ENCODE results near the gene MRPL34. TPM values are rescaled to one million over a fixed set of nuclear protein-coding genes. Genes with fewer than 3 reads are reported as not detected.

Gene MRPL34
- total RNA-seq, 4 donors from 2014 or later, result 95.8 to 311 (median 149) TPM

DNA sequence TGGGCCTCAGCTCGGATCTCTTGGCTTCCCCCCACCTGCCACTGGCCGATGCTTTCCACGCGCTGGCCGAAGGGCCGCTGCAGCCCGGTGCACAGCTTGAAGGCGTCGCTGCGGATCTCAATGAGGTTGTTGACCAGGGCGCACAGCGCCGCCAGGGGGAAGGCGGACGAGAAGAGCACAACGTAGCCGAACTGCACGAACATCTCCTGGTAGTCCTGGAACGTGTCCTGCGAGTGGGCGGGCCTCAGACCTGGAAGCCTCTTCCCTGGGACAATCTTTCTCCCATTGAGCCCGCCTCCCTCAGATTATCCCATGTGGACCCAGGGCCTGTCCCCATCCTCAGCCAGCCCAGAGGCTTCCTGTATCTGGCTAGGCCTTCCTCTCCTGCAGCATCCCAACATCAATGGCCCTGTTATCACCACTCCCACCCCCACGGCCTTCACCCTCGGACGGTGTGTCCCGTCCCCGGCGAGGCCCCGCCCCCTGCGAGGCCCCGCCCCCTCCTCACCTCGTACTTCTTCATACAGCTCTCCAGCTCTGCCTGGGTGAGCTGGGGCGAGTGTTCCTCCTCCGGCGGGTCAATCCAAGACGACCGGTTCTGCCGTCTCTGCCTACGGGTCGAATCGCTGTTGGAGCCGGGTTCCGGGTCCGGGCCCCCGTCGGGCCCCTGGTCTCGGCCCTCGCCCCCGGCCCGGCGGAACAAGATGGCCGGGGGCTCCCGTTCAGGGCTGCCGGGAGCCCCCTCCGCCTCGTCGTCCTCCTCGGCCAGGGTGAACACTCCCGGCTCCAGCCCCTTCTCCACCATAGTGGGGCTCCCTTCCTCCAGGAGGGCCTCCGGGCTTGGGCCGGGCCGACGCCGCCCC lies 22.2 kb downstream of the MRPL34 start:
- DNase-seq, result peak; percentile 96
- Histone ChIP-seq H3K9me3 (no peaks in the 10 kb centered on the region), H3K4me3 (replicated peaks in 1 of 3) (peak overlapping the region in 1 of 3 donors; percentile 32), H3K36me3 (no peaks in the 10 kb centered on the region), H3K27ac (peak overlapping the region; percentile 54 to 72 (median 58)), H3K4me1 (peaks cover 10 to 22% of the 10 kb centered on the region in 2 donors), H3K27me3 (no peaks in the 10 kb centered on the region)
- WGBS, 2 donors, result 15 to 20% methylated on average over 12 to 51 of the region's 64 CpGs
- TF ChIP-seq, protein P1, sequence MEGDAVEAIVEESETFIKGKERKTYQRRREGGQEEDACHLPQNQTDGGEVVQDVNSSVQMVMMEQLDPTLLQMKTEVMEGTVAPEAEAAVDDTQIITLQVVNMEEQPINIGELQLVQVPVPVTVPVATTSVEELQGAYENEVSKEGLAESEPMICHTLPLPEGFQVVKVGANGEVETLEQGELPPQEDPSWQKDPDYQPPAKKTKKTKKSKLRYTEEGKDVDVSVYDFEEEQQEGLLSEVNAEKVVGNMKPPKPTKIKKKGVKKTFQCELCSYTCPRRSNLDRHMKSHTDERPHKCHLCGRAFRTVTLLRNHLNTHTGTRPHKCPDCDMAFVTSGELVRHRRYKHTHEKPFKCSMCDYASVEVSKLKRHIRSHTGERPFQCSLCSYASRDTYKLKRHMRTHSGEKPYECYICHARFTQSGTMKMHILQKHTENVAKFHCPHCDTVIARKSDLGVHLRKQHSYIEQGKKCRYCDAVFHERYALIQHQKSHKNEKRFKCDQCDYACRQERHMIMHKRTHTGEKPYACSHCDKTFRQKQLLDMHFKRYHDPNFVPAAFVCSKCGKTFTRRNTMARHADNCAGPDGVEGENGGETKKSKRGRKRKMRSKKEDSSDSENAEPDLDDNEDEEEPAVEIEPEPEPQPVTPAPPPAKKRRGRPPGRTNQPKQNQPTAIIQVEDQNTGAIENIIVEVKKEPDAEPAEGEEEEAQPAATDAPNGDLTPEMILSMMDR (IDR thresholded peaks at IDR 0.05), result peak; percentile 21 to 72 (median 60)
- TF ChIP-seq POLR2A (IDR thresholded peaks at IDR 0.05), result peak in 1 of 2 donors; percentile 55
- intact Hi-C loops (cut with DNase I), result no loop called here

GRCh38 chr19:17328517-17329365 lies 23.1 kb downstream of the MRPL34 start:
- peaks cover 10 to 25% of the 10 kb centered on the region in 2 donors for H3K4me1 ChIP-seq
- 20 to 22% methylated on average over 20 to 28 of the region's 94 CpGs for WGBS, 2 donors
- H3K27ac ChIP-seq, result peak overlapping the region; percentile 54 to 72 (median 58)
- H3K9me3 ChIP-seq, result no peaks in the 10 kb centered on the region
- peak overlapping the region in 1 of 3 donors; percentile 32 for H3K4me3 ChIP-seq (replicated peaks in 1 of 3)
- no peak for DNase-seq
- no peak for TF ChIP-seq POLR2A (IDR thresholded peaks at IDR 0.05)
- TF ChIP-seq, protein P1 (IDR thresholded peaks at IDR 0.05), result no peak
- H3K36me3 ChIP-seq, result no peaks in the 10 kb centered on the region
- intact Hi-C loops (cut with DNase I), result no loop called here
- H3K27me3 ChIP-seq, result no peaks in the 10 kb centered on the region

- H3K27ac ChIP-seq, result no peak overlapping the region
- intact Hi-C loops (cut with DNase I), result no loop called here
- TF ChIP-seq, protein P1 (IDR thresholded peaks at IDR 0.05), result no peak
- no peak for TF ChIP-seq POLR2A (IDR thresholded peaks at IDR 0.05)
- no peak for DNase-seq
- peaks cover 13 to 30% of the 10 kb centered on the region in 2 donors for H3K4me1 ChIP-seq
- H3K36me3 ChIP-seq, result no peaks in the 10 kb centered on the region
- H3K9me3 ChIP-seq, result no peaks in the 10 kb centered on the region
- no peaks in the 10 kb centered on the region for H3K27me3 ChIP-seq
- 74 to 76% methylated on average over 39 to 40 of the region's 51 CpGs for WGBS, 2 donors
- no peak overlapping the region for H3K4me3 ChIP-seq (replicated peaks in 1 of 3)
Observed at GRCh38 chr19:17329366-17330261, 23.9 kb downstream of the MRPL34 start.

- Histone ChIP-seq H3K27me3 (no peaks in the 10 kb centered on the region), H3K4me3 (replicated peaks in 1 of 3) (no peak overlapping the region), H3K36me3 (no peaks in the 10 kb centered on the region), H3K27ac (no peak overlapping the region), H3K9me3 (no peaks in the 10 kb centered on the region), H3K4me1 (peaks cover 20 to 37% of the 10 kb centered on the region in 2 donors)
- intact Hi-C loops (cut with DNase I), result no loop called here
- TF ChIP-seq POLR2A (IDR thresholded peaks at IDR 0.05), result no peak
- TF ChIP-seq, protein P1 (IDR thresholded peaks at IDR 0.05), result no peak
- DNase-seq, result no peak
- WGBS, 2 donors, result 92 to 97% methylated on average over 20 to 24 of the region's 24 CpGs
Observed at GRCh38 chr19:17330262-17331044, 24.8 kb downstream of the MRPL34 start.
